ENCODE data around the gene GPR132. TPM values are rescaled to one million over a fixed set of nuclear protein-coding genes. Genes with fewer than 3 reads are reported as not detected.

The GPR132 gene
- total RNA-seq, 1 experiment from 2014 or later: 0.20 TPM

DNA sequence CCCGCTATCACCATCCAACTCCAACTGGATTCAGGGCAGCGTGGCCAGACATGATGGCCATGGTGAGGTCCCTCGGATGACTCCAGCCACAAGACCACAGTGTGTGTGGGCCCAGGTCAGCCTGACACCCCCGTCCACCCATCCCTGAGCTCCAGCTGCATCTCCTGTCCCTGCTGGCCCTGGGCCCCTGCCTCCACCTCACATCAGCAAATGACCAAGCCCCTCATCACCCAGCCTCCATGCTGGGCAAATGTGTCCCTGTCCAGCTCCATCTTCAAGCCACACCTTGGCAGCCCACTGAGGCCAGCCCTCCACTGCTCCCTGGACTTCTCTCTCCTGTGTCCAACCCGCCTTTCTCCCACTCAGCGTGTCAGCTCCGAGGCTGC is 3.2 kb downstream of the GPR132 start:
- Histone ChIP-seq H2BK12ac (ENCODE audit: insufficient read length, low read depth, low read length) (no peak overlapping the region), H4K20me1 (ENCODE audit: control insufficient read depth, insufficient read depth, insufficient read length) (no peaks in the 10 kb centered on the region), H2BK15ac (ENCODE audit: low read depth, low read length) (no peak overlapping the region), H3K27me3 (ENCODE audit: insufficient read depth, low read length) (no peaks in the 10 kb centered on the region), H4K5ac (ENCODE audit: insufficient read length, low read depth, low read length) (no peak overlapping the region), H3K9me3 (ENCODE audit: control insufficient read depth, low read depth, low read length) (no peaks in the 10 kb centered on the region), H3K79me2 (ENCODE audit: insufficient read depth, low read length) (no peaks in the 10 kb centered on the region), H3K56ac (ENCODE audit: insufficient read length, low read depth, low read length) (no peak overlapping the region), H4K91ac (ENCODE audit: insufficient read length, low read depth, low read length) (no peak overlapping the region), H3K9ac (ENCODE audit: extremely low read depth, insufficient read length, low read length) (no peak overlapping the region), H2AK5ac (ENCODE audit: insufficient read length, low read length) (no peak overlapping the region), H2BK5ac (ENCODE audit: insufficient read length, low read length) (no peak overlapping the region), H3K23ac (ENCODE audit: insufficient read length, low read depth, low read length) (no peak overlapping the region), H3K4me1 (ENCODE audit: insufficient read depth, low read length) (no peaks in the 10 kb centered on the region), H3K23me2 (ENCODE audit: insufficient read length, low read depth, low read length, poor library complexity, severe bottlenecking) (no peaks in the 10 kb centered on the region), H3K4me2 (ENCODE audit: insufficient read depth, insufficient read length, low read length) (no peak overlapping the region), H2BK120ac (ENCODE audit: low read depth, low read length, poor library complexity, severe bottlenecking) (no peak overlapping the region), H3K27ac (ENCODE audit: insufficient read length, low read depth, low read length) (no peak overlapping the region), H3K14ac (ENCODE audit: insufficient read depth, low read length) (no peak overlapping the region), H3T11ph (ENCODE audit: low read length) (no peak overlapping the region), H4K8ac (replicated peaks; ENCODE audit: insufficient read length, low read depth, low read length) (no peak overlapping the region), H3K4ac (ENCODE audit: low read depth, low read length) (no peak overlapping the region), H2AFZ (ENCODE audit: low read length) (no peak overlapping the region), H2BK20ac (ENCODE audit: low read depth, low read length, poor library complexity, severe bottlenecking) (no peak overlapping the region), H3K18ac (ENCODE audit: insufficient read length, low read depth, low read length) (no peak overlapping the region), H3K79me1 (ENCODE audit: insufficient read depth, low read depth, low read length, poor library complexity, severe bottlenecking) (no peaks in the 10 kb centered on the region)
- WGBS (ENCODE audit: extremely low coverage, insufficient read length, low lambda C conversion rate): no CpG with 5 or more reads among the region's 7 CpGs
- DNase-seq: no peak
- no peaks in the 10 kb centered on the region for H3K36me3 Mint-ChIP-seq (ENCODE audit: insufficient read depth in 1 of 3, low read depth in 3 of 3)
- TF ChIP-seq, protein P1, sequence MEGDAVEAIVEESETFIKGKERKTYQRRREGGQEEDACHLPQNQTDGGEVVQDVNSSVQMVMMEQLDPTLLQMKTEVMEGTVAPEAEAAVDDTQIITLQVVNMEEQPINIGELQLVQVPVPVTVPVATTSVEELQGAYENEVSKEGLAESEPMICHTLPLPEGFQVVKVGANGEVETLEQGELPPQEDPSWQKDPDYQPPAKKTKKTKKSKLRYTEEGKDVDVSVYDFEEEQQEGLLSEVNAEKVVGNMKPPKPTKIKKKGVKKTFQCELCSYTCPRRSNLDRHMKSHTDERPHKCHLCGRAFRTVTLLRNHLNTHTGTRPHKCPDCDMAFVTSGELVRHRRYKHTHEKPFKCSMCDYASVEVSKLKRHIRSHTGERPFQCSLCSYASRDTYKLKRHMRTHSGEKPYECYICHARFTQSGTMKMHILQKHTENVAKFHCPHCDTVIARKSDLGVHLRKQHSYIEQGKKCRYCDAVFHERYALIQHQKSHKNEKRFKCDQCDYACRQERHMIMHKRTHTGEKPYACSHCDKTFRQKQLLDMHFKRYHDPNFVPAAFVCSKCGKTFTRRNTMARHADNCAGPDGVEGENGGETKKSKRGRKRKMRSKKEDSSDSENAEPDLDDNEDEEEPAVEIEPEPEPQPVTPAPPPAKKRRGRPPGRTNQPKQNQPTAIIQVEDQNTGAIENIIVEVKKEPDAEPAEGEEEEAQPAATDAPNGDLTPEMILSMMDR (conservative IDR thresholded peaks at IDR 0.05): no peak
- peaks cover 10 to 24% of the 10 kb centered on the region in 2 experiments for H3K4me1 Mint-ChIP-seq
- peak overlapping the region in 1 of 2 experiments; percentile 35; a peak in 1 of 5 replicates for H3K4me3 Mint-ChIP-seq
- no peak overlapping the region for H3K27ac Mint-ChIP-seq
- no peaks in the 10 kb centered on the region for H3K9me3 Mint-ChIP-seq
- peaks cover 10% of the 10 kb centered on the region for H3K27me3 Mint-ChIP-seq (ENCODE audit: low read depth)

Measured in H9 (cell line).